Stimulated activated CD8-positive, alpha-beta memory T cell treated with anti-CD3 and anti-CD28 coated beads, Interleukin-12 subunit alpha, Interleukin-12 subunit beta, amount 100 ng/mL, for 24 hours (primary cell): ENCODE results near the gene RAB11FIP4.
"Not testable (repeated sequence)": the region's sequence is repeated elsewhere in the genome, so short reads cannot be mapped to it uniquely, and the experiment has no call there.

Source experiments
- DNase-seq: peaks from one replicate; pipeline ENCODE4 v3.0.0-alpha.2; 2020; ENCODE audit errors: extremely low read depth

The RAB11FIP4 gene, protein sequence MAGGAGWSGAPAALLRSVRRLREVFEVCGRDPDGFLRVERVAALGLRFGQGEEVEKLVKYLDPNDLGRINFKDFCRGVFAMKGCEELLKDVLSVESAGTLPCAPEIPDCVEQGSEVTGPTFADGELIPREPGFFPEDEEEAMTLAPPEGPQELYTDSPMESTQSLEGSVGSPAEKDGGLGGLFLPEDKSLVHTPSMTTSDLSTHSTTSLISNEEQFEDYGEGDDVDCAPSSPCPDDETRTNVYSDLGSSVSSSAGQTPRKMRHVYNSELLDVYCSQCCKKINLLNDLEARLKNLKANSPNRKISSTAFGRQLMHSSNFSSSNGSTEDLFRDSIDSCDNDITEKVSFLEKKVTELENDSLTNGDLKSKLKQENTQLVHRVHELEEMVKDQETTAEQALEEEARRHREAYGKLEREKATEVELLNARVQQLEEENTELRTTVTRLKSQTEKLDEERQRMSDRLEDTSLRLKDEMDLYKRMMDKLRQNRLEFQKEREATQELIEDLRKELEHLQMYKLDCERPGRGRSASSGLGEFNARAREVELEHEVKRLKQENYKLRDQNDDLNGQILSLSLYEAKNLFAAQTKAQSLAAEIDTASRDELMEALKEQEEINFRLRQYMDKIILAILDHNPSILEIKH

DNA sequence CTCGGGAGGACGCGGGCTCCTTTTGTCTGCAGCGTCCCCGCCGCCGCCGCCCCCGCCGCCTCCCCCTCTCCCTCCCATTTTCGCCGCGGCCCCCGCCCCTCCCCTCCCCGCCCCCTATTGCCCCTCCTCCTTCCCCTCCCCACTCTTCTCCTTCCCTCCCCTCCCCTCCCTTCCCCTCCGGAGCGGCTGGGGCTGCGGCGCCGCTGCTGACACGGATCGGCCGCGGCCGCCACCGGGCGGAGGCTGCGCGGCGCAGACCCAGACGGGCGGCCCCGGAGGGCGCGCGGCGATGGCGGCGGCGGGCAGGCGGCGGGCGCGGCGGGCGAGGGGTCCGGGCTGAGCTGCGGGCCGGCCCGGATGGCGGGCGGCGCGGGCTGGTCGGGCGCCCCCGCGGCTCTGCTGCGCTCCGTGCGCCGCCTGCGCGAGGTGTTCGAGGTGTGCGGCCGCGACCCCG lies at the start of gene RAB11FIP4:
Gene RAB11FIP4 (plus strand): TSS at position 180 of the 454 bp plus-strand sequence. CDS start 178 bp downstream, at position 358.
- DNase-seq, result no peak

DNA sequence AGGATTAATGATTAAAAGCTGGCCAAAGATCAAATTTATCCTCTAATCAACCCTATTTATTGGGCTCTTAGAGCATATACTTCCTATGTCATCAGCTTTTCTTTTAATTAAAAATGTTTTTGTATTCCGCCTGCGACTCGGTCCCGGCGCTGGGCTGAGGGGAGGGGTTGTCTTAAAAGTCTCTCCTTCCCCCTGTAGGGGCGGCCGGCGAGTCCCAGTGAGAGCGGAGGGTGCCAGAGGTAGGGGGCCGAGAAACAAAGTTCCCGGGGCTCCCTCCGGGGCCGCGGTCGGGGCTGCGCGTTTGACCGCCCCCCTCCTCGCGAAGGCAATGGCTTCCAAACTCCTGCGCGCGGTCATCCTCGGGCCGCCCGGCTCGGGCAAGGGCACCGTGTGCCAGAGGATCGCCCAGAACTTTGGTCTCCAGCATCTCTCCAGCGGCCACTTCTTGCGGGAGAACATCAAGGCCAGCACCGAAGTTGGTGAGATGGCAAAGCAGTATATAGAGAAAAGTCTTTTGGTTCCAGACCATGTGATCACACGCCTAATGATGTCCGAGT lies 46.2 kb upstream of the RAB11FIP4 start:
- DNase-seq, result not testable (repeated sequence)

DNA sequence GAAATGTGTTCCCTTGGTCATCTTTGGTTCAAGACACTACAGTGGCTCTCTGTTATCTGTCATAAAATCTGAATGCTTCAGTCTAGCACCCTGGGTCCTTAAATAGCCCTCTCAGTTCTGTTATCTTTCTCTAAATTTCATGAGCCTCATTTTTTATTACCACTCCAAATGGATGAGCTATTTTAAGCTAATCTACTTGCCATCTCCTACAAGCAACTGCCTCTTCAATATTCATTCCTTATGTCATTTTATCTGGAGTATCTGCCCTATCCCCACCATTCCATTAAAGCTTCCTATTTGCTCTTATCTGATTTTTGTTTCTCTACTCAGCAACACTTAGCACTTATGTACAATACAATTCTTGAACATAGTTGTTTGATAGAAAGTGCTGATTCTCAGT lies 42.0 kb upstream of the RAB11FIP4 start:
- DNase-seq, result no peak

DNA sequence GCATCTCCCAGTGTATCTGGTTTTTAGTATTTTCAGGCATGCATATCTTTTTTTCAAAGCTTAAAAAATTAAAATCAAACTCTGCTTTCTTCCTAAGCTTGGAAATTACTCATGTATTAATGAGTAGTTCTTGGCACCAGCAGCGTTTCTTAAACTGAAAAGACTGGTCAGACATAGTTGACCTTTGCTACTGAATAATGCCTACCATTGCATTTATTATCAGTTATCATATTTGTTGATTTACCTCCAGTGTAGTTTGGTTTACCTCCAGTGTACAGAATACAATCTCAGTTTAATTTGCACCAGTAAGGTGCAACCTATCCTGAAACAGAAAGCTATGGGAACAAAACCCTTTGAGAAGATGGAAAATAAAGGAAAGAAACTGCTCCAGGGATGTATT lies 35.5 kb upstream of the RAB11FIP4 start:
- DNase-seq, result no peak

DNA sequence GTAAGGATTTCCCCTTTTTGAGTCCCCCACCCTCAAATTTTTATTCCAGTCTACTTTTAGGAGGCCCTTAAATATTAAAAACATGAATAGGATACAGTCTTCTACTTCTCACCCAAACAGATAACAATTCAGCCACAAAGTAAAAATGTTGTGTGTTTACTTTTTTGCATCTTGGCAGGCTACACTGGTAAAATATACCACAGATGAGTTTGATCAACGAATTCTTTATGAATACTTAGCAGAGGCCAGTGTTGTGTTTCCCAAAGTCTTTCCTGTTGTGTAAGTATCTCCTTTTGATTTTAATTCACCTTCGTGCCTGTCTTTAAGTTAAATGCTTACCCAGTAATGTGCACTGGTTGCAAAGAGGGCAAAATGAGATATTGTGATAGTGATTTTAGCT lies 34.4 kb upstream of the RAB11FIP4 start:
- DNase-seq, result no peak

DNA sequence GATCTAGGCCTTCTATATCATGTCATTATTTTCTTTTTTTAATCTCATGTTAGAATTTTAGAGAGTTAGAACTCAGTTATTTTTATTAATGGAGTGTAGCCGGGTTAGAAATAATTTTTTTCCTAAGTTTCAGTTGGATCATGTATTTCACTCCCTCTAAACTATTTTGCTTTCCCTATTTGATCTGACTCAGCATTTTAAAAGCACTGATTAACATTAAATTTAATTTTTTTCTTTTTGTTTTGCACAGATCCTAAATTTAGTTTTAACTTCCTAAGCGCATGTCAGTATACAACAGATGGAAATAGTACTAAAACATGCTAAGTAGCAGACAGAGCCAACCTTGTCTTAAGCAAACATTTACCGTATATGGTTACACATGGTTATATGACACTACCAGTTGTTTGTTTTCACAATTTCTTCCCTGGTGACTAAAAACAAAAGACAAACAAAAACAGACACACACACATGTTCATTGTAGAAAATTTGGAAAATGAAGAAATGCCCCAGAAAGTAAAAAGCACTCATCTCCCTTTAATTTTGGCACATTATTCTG lies 33.6 kb upstream of the RAB11FIP4 start:
- no peak for DNase-seq

DNA sequence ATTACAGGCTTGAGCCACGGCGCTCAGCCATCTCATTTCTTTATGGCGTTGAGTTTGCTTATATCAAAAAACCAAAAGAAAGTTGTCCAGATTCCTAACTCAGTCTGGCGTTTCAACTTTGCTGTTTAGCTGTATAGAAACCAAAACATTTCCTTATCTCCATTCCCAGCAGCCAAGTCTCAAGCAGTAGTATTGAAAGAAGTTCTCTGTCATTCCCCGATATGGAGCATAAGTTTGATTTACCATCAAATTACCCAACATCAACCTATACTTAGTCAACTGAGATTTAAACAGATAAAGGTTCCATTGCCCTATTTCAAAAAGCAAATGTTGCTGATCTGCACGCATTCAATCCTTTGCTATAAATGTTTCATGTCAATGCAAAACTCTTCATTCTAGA lies 27.5 kb upstream of the RAB11FIP4 start:
- no peak for DNase-seq

DNA sequence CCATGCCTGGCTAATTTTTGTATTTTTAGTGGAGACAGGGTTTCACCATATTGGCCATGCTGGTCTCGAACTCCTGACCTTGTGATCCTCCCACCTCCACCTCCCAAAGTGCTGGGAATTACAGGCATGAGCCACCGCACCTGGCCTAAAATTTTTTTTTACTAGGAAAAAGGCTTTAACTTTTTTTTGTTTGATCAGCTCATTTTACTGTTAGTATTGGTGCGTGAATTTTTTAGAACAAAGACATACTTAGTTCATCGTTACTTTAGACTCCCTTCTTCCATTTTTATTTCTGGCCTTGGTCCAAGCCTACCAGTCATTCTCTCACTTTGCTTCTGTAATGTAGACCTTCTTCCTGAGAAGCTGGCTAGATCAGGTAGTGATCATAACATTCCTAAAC lies 25.4 kb upstream of the RAB11FIP4 start:
- DNase-seq, result no peak

DNA sequence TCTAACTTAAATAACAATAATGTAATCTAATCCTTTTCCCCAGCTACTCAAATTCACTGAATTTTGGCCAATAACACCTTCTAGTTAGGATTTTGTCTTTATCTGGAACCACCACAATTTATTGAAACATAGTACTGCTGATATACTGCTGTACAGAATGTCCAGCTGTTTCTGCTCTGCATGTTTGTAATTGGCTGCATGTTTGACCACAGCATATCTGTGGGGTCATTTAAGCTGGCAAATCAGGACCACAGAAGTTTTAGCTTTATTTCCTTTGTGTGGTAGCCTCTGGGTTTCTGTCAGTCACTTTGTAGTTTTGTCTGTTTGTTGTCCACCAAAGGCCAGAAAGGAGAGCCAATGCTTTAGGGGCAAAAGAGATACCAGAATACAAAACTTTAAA lies 22.2 kb upstream of the RAB11FIP4 start:
- DNase-seq, result no peak

DNA sequence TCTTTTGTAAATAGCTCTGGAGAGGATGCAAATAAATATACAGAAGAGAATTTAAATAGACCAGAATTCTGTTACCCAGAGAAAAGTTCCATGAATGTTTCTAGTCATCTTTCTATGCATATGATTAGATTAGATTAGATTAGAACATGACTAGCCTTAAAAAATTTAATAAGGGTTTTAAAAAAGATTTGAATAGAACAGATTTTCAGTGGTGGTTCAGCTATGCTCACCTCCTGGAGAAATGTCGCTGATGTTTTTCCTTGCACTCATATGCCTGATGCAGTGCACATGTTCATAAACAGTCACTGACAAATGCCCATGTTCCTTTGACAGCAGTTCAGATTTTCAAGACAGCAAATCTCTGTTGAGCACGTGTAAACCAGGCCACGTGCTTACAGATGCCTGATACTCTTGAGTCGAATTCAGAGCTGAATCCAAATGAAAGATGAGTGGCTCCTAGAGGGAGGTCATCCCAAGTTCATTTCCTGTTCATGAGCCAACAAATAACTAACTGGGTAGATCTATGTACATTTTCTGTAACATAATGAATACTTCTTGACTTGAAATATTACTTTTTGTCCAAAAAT lies 19.9 kb upstream of the RAB11FIP4 start:
- no peak for DNase-seq

DNA sequence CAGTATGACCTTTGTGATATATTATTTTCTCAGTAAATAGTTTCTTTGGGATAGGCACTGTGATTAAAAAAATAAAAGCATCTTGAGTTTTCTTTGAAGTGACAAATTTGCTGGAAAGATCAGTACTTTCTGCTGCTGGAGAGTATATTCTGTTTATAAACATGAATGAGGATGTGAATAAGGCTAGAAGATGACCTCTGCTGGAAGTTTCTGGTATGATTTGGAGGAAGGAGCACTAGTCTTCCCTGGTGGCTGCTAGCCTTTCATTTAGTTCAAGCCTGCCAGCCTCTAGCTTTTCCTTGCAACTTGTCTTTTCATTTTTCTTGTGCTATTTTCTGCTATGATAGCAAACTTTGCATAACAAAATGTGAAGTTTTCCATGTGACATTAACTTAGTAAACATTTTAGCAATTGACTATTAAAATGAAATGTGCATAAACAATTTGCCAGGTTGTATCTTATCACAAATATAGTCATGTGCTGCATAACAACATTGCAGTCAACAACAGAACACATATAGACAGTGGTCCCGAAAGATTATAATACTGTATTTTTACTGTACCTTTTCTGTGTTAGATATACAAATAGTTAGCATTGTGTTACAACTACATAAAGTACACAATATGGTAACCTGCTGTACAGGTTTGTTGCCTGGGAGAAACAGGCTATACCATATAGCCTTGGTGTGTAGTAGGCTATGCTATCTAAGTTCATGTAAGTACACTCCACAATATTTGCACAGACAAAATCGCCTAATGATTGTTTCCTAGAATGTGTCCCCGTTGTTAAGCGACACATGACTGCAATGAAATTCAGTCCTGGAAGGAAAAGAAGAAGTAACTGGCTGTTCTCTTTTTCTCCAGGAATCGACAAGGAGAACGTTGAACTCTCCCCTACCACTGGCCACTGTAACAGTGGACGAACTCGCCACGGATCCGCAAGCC lies 18.1 kb upstream of the RAB11FIP4 start:
- DNase-seq, result no peak

DNA sequence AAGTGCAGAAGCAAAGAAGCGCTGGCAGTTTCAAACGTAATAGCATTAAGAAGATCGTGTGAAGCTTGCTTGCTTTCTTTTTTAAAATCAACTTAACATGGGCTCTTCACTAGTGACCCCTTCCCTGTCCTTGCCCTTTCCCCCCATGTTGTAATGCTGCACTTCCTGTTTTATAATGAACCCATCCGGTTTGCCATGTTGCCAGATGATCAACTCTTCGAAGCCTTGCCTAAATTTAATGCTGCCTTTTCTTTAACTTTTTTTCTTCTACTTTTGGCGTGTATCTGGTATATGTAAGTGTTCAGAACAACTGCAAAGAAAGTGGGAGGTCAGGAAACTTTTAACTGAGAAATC lies 17.4 kb upstream of the RAB11FIP4 start:
- DNase-seq, result no peak

DNA sequence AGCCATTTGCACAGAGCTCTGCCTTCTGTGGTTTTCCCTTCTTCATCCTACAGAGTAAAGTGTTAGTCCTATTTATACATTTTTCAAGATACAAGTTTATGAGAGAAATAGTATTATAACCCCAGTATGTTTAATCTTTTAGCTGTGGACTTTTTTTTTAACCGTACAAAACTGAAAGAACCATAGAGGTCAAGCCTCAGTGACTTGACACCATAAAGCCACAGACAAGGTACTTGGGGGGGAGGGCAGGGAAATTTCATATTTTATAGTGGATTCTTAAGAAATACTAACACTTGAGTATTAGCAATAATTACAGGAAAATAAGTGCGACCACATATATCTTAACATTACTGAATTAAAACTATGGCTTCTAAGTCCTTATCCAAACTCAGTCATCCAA lies 17.0 kb upstream of the RAB11FIP4 start:
- no peak for DNase-seq

DNA sequence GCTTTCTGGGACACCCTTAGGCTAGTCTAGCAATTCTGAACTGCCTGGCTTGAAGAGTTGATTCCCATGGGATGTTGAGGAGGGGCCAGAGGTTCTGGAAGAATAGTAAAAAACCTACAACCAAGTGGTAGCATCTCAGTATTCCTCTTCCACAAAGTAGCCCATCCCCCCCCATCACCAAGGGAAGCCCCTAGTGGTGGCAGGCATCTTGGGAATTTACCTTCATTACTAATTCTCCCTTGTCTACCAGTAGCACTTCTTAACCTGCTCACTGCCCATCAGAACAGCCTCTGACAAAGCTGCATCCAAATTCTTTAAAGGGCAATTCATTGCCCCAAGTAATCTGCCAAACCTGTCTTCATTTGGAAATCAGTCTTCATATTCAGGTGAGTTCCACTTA lies 12.8 kb upstream of the RAB11FIP4 start:
- no peak for DNase-seq

DNA sequence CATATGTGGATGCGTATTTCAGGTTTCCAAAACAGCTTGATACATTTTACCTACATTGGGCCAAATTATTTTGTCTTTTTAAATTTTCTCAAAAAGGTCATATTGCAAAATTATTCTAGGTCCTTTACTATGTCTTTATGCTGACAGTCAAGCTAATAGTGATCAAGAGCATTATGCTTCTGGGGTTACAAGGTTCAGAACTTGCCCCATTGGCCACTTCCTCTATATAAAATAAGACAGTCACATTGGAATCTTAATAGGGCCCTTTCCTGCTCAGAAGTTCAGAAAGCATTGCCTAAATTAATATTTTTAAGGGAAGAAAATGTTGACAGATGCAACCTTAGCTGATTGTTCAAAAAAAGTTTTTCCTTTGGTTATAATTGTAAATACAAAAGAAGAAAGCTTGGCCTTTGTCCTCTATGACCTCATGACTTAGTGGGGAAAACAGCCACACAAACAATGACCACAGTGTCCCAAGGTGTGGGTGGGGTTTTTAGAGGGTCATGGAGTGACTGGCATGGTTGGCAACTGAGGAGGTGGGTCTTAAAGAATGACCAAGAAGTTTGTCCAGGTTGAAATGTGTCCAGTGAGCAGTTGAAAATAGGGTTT lies 11.8 kb upstream of the RAB11FIP4 start:
- DNase-seq, result no peak

DNA sequence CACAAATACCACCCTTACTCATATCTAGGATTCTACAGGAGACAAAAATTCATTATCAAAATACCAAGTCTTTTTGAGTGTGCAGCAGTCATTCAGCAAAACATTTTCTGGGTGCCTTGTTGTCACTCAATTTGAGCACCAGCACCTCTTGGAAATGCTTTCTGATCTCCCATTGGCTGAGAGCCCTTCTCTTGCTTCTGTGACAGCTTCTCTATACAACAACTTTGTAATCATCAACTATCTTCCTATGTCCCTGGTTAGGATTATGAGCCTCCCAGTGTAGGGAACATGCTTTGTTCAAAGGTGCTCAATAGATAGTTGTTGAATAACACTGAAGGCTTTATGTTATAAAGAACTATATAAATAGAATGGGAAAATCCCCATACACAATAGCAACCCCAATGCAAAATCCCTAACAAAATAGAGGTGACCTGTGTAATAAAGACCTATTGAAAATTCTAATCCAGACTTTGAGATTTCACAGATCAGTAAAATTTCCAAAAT lies 10.3 kb upstream of the RAB11FIP4 start:
- DNase-seq, result no peak

DNA sequence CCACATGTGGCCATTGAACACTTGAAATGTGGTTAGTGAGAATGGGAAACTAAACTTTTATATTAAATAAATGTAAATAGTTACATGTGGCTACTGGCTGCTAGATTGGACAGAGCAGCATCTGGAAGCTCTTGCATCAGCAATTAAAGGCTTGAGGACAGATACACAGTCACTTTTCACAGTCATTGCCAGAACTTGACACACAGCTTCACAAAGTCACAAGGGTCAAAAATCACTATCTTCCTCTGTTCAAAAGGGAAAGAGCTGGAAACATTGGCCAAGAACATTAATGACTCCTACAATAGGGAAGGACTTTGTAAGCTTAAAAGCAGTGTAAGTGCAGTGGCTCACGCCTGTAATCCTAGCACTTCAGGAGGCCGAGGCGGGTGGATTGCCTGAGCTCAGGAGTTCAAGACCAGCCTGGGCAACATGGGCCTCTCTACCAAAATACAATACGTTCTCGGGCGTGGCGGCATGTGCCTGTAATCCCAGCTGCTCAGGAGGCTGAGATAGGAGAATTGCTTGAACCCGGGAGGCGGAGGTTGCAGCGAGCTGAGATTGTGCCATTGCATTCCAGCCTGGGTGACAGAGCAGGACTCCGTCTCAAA lies 8.7 kb upstream of the RAB11FIP4 start:
- DNase-seq, result not testable (repeated sequence)

DNA sequence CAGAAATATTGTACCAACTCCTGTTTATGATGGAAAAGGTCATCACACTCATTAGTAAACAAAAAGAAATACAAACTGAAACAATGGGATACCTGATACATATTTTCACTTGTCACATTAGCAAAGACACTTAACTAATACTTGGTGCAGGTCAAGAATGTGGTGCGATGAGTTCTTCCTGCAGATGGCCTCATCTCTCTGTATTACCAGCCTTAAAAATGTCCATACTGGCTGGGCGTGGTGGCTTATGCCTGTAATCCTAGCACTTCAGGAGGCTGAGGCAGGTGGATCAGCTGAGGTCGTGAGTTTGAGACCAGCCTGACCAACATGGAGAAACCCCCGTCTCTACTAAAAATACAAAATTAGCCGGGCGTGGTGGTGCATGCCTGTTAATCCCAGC lies 8.0 kb upstream of the RAB11FIP4 start:
- DNase-seq, result not testable (repeated sequence)

DNA sequence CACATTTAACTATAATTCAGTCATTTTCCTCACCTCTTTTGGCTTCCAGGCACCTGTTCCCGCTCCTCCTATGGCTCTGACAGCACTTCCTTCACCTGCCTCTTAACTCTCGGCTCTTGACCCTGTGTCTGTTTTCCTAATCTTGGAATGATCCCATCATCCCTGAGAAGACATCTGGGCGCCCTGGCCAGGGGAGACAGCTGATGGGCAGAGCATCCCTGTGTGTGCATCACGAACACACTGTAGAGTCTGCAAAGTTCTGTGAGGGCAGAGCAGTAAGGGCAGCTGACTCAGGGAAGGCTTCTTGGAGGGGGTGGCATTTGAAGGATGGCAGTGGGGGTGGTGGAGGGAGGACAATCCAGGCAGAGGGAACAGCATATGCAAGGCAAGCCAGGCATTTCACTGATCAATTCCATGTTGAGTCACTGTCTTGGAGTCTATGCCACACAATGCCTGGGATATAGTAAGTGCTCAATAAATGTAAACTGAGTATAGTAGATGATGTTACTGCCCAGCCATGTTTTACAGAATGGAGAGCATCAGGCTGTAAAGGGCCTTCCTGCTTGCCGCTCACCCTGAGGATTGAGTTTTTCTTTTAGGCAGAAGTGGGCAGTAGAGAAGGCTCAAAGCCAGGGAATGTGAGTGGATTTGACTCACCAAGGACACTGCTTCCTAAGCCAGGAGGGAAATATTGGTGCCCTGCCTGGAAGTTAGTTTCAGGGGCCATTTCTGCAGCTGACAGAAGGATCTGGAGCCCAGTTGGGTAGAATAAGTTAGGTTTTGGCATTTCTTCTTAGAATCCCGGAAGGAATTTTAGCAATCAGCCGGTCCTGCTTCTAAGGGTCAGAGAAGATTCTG lies 5.8 kb upstream of the RAB11FIP4 start:
- DNase-seq, result no peak
